HFFc6 (cell line): ENCODE measurements around the gene PIAS4. TPM values are rescaled to one million over a fixed set of nuclear protein-coding genes. Genes with fewer than 3 reads are reported as not detected.

ENCODE experiments used
- DNase-seq: peaks from one replicate; pipeline ENCODE4 v3.0.0-alpha.2; 2018
- H3K27ac Mint-ChIP-seq: 2 replicates; pipeline ENCODE4 v1.8.0; 2020; ENCODE audit warnings: mild to moderate bottlenecking, mixed read lengths
- H3K27me3 Mint-ChIP-seq: 2 replicates; pipeline ENCODE4 v1.8.0; 2021; ENCODE audit warnings: mild to moderate bottlenecking, moderate library complexity, mixed read lengths; ENCODE audit not compliant: insufficient read depth
- H3K36me3 Mint-ChIP-seq: 2 replicates; pipeline ENCODE4 v1.8.0; 2021; ENCODE audit warnings: low read depth, mixed read lengths
- H3K4me1 Mint-ChIP-seq: 2 replicates; pipeline ENCODE4 v1.8.0; 2020; ENCODE audit warnings: low read depth, mixed read lengths
- H3K4me3 Mint-ChIP-seq: 2 replicates; pipeline ENCODE4 v1.8.0; 2020; ENCODE audit warnings: mild to moderate bottlenecking, moderate library complexity, mixed read lengths
- H3K9me3 Mint-ChIP-seq: 2 replicates; pipeline ENCODE4 v1.8.0; 2020; ENCODE audit warnings: mild to moderate bottlenecking, mixed read lengths
- total RNA-seq, 6 experiments: library from RNA; stranded (reverse); fragmentation: NEBNext Ultra II Directional; extraction: Animal tissue kit (Norgen Biotek cat#: 25700); gene quantifications; 2 replicates in 1 of 6; 3 replicates in 5 of 6; pipeline ENCODE4 v1.2.3, GENCODE V29; 2021
- TF ChIP-seq, protein P1 (sequence below): fragments of 200-600 bp; sonication (generic); IDR thresholded peaks from 2 replicates; pipeline ENCODE4 v1.5.0; 2021; ENCODE audit warnings: antibody characterized with exemption, mild to moderate bottlenecking

The PIAS4 gene
- total RNA-seq, 6 experiments from 2014 or later, result 20.0 to 26.0 (median 23.3) TPM

DNA sequence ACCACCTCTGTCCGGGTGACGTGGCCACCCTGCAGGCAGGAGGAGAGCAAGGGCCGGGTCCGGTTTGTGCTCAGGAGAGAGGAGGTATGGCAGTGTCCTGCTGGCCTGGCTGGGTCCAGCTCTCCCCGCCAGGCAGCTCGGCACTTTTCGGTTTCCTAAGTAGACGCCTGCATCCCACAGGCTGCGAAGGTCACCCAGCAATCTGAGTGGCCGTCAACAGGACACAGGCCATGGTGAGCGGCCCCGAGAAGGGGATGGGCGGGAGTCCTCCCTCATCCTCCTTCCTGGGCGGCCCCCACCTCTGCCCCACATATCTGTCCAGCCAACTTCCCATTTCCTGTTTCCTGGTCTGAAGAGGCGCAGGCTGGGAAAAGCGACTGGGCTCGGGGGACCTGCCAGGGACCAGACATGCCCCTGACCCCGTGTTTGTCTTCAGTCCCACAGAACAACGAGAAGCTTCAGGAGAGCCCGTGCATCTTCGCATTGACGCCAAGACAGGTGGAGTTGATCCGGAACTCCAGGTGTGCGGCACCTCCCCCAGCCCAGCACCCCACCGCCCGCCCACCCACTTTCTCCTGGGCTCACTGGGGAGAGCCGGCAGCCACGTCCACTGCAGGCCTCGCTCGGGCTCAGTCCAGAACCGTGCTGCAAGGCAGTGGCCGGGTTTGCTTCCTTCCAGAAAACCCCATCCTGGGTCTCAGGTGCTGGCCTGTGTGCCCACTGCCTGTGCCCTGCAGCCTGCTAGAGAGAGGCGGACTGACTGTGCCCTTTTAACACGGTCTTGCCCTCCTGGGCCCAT is 16.3 kb downstream of the PIAS4 start:
- TF ChIP-seq, protein P1, sequence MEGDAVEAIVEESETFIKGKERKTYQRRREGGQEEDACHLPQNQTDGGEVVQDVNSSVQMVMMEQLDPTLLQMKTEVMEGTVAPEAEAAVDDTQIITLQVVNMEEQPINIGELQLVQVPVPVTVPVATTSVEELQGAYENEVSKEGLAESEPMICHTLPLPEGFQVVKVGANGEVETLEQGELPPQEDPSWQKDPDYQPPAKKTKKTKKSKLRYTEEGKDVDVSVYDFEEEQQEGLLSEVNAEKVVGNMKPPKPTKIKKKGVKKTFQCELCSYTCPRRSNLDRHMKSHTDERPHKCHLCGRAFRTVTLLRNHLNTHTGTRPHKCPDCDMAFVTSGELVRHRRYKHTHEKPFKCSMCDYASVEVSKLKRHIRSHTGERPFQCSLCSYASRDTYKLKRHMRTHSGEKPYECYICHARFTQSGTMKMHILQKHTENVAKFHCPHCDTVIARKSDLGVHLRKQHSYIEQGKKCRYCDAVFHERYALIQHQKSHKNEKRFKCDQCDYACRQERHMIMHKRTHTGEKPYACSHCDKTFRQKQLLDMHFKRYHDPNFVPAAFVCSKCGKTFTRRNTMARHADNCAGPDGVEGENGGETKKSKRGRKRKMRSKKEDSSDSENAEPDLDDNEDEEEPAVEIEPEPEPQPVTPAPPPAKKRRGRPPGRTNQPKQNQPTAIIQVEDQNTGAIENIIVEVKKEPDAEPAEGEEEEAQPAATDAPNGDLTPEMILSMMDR, result no peak
- H3K9me3 Mint-ChIP-seq, result no peaks in the 10 kb centered on the region
- peaks cover 10% of the 10 kb centered on the region for H3K27me3 Mint-ChIP-seq
- no peak overlapping the region for H3K27ac Mint-ChIP-seq
- no peaks in the 10 kb centered on the region for H3K4me1 Mint-ChIP-seq
- H3K4me3 Mint-ChIP-seq, result no peak overlapping the region
- H3K36me3 Mint-ChIP-seq, result peaks cover 3% of the 10 kb centered on the region; the same call in 1 of the 2 replicates
- no peak for DNase-seq

- H3K27me3 Mint-ChIP-seq, result peaks cover 10% of the 10 kb centered on the region
- TF ChIP-seq, protein P1, result no peak
- no peak overlapping the region for H3K27ac Mint-ChIP-seq
- no peak for DNase-seq
- H3K4me1 Mint-ChIP-seq, result no peaks in the 10 kb centered on the region
- no peak overlapping the region for H3K4me3 Mint-ChIP-seq
- no peaks in the 10 kb centered on the region for H3K9me3 Mint-ChIP-seq
- peaks cover 3% of the 10 kb centered on the region; the same call in 1 of the 2 replicates for H3K36me3 Mint-ChIP-seq
These were observed 17.8 kb downstream of the PIAS4 start for GRCh38 chr19:4025317-4025716.

- Mint-ChIP-seq H3K27ac (no peak overlapping the region), H3K4me1 (no peaks in the 10 kb centered on the region), H3K4me3 (no peak overlapping the region), H3K27me3 (peaks cover 10% of the 10 kb centered on the region), H3K9me3 (no peaks in the 10 kb centered on the region), H3K36me3 (peaks cover 3% of the 10 kb centered on the region; the same call in 1 of the 2 replicates)
- TF ChIP-seq, protein P1, result no peak
- DNase-seq, result no peak
These were observed 19.6 kb downstream of the PIAS4 start for GRCh38 chr19:4027146-4027545.

DNA sequence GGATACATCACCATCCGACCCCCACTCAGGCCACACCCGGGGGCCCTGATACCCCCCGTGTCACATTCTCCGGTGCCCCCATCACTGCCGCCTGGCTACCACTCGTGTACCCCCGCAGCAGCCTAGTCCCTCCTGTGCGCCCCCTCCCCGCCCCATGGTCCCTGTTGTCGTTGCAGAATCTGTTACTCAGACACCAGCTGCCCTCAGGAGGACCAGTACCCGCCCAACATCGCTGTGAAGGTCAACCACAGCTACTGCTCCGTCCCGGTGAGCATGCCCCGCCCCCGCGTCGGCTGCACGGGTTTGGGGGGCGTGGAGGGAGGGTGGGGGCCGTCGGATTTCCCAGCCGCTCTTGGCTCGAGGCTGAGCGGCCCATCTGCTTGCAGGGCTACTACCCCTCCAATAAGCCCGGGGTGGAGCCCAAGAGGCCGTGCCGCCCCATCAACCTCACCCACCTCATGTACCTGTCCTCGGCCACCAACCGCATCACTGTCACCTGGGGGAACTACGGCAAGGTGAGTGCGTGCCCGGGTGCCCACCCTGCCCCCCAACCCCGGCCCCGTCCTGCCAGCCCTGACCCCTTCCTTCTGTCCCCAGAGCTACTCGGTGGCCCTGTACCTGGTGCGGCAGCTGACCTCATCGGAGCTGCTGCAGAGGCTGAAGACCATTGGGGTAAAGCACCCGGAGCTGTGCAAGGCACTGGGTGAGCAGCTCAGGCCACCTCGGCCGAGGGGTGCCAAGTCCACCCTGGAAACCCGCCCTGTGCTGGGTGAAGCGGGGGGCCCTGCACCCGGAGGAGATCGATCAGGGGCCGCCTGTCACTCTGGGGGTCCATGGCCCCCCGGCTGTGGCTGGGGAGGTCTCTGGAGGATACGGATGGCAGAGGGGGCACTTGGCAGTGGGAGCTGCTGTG is 21.1 kb downstream of the PIAS4 start:
- Mint-ChIP-seq H3K27ac (no peak overlapping the region), H3K27me3 (peaks cover 10% of the 10 kb centered on the region), H3K4me1 (no peaks in the 10 kb centered on the region), H3K9me3 (no peaks in the 10 kb centered on the region), H3K4me3 (no peak overlapping the region), H3K36me3 (0 out of 2 replicates have a peak, but pooled peaks cover 3% of the 10 kb centered on the region)
- no peak for DNase-seq
- TF ChIP-seq, protein P1, result no peak

DNA sequence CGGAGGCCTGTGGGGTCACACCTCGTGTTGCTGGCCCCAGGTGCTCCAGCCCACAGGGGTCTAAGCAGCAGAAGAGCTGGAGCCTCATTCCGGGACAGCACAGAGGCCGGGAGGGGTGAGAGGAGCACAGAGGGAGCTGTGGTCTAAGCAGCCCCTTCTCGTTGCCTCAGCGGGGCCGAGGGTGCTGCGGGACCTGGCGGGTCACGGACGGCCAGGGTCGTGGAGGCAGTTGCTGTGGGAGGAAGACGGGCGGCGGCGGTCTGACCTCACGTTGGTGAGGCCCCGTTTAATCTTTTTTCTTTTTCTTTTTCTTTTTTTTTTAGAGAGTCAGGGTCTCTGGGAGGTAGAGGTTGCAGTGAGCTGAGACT is 21.7 kb downstream of the PIAS4 start:
- H3K4me3 Mint-ChIP-seq, result no peak overlapping the region
- H3K4me1 Mint-ChIP-seq, result no peaks in the 10 kb centered on the region
- no peak overlapping the region for H3K27ac Mint-ChIP-seq
- 0 out of 2 replicates have a peak, but pooled peaks cover 3% of the 10 kb centered on the region for H3K36me3 Mint-ChIP-seq
- H3K9me3 Mint-ChIP-seq, result no peaks in the 10 kb centered on the region
- TF ChIP-seq, protein P1, result no peak
- H3K27me3 Mint-ChIP-seq, result peaks cover 10% of the 10 kb centered on the region
- DNase-seq, result no peak
